Lower leg skin (tissue), 3 donors: ENCODE measurements around the gene MPIG6B.

Source experiments
- CTCF ChIP-seq, 3 donors: fragments of 450-650 bp; IDR thresholded peaks; one replicate each; pipeline ENCODE4 v1.5.1; 2016; ENCODE audit warnings: antibody characterized with exemption in 3 of 3, mild to moderate bottlenecking in 3 of 3, moderate library complexity in 2 of 3
- POLR2A ChIP-seq, 2 donors: fragments of 450-650 bp; IDR thresholded peaks; one replicate each; pipeline ENCODE4 v1.6.1; 2016 to 2017; ENCODE audit warnings: antibody characterized with exemption in 2 of 2, mild to moderate bottlenecking in 1 of 2, moderate library complexity in 1 of 2

GRCh38 chr6:31692886-31693285, 30.3 kb upstream of the MPIG6B start:
- TF ChIP-seq CTCF (IDR thresholded peaks at IDR 0.05): no peak
- no peak for TF ChIP-seq POLR2A (IDR thresholded peaks at IDR 0.05)
